Mesenteric fat pad (tissue), 1 donor: ENCODE measurements around the gene YPEL2. TPM values are rescaled to one million over a fixed set of nuclear protein-coding genes. Genes with fewer than 3 reads are reported as not detected.

Experiments used
- DNase-seq: peaks from one replicate; pipeline ENCODE4 v3.0.0-alpha.2; 2020; ENCODE audit warnings: low spot score
- total RNA-seq: library from RNA; stranded (reverse); fragmentation: NEBNext Ultra II Directional; extraction: Animal tissue kit (Norgen Biotek cat#: 25700); gene quantifications from one replicate; pipeline ENCODE4 v1.2.1, GENCODE V29; 2021
- donor health status: DM: yes; HTN: yes; CAD: no.

Gene YPEL2
- total RNA-seq, 1 donor from 2014 or later = 35.5 TPM

DNA sequence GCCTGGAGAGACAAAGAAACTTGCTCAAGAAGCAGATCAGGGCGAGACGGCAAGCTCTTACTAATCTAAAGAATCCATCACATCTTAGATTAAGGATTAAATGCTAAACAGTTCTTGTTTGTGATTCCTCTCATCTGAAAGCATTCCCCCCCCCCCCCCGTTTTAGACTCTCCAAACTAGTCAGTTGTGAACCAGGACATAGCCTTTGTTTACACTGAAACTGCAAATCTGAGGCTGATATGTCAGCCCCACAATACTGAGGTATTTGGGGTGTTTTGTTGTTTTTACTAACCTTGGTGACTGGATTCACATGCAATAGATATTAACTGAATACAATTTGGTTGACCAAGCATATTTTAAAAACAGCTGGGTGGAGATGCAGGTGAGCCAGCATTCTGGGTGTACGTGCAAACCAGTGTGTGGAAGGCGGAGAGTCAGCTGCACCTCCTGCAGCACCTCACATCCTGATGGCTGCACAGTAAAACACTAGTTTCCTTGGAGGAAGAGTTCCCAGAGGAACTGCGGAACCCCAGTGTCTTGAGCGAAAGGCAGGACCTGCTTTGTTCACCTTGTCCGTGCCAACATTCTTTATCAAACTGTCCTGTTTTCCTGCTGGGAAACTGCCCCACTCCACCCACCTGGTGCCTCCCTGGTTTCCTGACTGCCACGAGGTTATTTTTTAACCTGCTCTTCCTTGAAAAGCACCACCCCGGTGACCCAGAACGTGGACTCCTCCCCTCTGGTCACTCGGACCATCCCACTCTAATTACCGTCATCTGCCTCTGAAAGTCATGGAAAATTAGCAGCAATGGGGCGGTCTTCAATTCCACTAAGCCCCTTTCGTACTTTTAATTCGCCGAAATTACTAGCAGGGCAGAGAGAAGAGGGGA lies 1.2 kb upstream of the YPEL2 start:
- no peak for DNase-seq

GRCh38 chr17:59331929-59332748 lies 684 bp downstream of the YPEL2 start:
- DNase-seq = peak; percentile 92

DNA sequence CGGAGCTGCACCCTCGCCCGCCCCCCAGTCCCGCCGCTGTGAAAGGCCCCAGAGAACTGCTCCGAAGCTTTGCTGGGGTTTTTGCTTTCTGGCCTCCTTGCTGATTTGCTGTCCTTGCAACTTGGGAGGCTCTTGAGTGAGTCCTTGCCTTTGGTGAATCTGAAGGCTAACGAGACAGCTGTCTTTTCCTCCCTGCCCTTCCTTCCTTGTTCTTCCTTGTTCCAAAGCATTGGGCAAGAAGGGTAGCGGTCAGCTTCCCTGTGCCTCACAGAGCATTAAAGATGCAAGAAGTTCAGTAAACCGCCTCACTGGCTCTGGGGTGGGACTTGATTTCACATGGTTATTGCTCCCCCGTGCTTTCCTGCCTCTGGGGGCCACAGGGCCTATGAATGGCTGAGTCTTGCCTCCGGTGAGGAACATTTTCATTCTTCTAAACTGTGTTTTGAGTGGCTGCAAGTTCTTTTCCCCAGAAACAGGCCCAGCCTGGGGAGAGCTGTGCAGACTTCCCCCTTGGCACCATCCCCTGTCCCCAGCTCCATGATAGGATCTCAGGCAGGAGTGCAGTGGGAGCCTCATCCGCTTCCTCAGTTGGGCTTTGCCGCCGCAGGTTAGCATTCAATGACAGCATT lies 1.4 kb downstream of the YPEL2 start:
- no peak for DNase-seq

DNA sequence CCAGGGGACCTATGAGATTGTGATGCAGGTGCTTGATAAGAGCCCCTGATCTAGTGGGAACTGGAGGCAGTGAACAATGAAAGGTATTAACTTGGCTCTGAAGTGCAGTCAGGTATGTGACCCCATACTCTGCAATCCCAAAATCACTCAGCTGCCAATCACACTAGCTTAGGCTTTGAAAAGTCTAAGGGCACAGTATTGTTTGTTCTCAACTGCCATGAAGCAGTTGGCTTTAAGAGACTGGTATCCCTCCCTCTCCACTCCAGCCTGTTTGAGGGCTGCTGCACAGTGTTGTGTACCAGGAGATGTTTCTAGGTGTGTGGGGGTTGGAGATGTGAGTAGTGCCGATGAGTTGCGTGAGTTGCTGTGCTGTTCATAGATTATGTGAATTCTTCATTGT lies 2.4 kb downstream of the YPEL2 start:
- DNase-seq = no peak

GRCh38 chr17:59335685-59336084 lies 4.2 kb downstream of the YPEL2 start:
- no peak for DNase-seq

DNA sequence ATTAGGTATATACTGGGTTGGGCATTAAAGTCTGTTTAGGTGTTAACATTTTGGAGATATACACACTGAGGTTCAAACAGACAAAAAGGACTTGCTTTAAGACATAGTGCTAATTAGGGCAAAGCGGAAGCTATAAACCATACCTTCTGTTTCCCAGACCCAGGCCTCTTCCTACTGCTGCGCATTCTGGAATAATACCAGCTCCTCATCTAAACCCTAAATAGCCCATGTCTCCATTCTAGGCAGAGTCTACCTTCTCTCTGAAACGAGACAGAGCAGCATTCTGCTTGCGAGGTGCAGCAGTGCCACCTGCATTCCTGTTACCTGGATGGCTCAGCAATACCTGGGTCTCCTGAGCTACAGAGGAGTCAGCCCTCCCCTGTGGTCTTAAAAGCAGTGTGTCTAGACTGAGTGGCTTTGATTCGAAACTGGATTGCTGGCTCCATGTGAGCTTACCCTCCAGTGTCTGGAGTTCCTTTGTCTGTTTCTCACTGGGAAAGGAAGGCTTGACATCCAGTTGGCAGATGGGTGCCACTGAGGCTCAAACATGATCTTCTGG lies 6.4 kb downstream of the YPEL2 start:
- DNase-seq = no peak

DNA sequence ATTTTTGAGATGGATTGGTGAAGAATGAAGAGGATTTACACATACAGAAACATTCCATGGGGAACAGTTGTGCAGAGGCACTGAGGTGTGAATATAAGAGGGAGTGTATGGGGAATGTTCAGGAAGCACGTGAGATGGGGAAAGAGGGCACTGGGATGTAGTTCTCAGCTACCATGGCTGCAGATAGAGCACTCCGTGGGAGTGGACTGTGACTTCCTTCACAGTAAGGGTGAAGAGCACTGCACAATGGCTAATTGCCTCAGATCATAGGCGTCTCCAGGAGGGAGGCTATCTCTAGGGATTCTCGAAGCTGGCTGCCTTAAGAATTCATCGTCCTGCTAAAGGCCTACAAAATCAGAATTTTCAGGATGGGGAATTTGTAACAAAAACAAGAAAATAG lies 7.0 kb downstream of the YPEL2 start:
- DNase-seq = no peak

GRCh38 chr17:59341922-59342321 lies 10.5 kb downstream of the YPEL2 start:
- DNase-seq = no peak

DNA sequence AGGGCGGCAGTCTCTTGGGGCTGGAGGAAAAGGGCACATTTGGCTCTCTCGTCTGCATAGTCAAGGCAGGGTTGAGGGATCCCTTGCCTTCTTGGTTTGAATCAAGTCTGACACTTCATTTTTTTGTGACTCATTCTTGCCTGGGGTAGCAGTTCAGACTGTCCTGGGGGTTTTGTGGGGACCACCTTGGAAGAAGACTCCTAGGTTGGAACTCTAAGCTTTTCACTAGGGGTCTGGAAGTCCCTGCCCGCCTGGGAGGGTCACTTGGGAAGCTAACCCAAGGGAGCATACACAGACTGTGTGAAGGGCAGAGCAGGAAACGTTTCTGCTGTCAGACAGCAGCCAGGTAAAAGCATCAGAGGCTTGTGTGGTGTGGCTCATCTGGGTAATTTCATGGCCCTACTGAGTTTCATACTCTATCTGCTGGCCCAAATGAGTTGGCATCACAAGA lies 11.3 kb downstream of the YPEL2 start:
- no peak for DNase-seq

GRCh38 chr17:59345476-59345875 lies 14.0 kb downstream of the YPEL2 start:
- DNase-seq = no peak

DNA sequence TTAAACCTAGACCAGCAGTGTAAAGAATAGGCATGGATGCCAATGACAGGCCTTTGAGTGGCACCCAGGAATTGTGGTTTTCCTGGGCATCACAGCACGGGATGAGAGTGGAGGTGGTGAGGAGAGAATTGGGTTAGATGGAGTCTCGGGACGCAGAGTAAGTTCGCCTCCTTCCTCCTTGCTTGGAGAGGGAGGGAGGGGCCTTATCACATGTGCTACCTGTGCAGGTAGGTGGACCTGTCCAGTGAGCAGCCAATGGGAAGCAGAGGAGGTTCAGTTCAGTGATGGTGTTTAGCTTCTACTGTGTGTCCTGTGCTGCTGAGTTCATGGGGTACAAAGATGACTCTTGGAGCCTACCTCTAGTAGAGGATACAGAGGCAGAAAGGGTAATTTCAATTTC lies 14.9 kb downstream of the YPEL2 start:
- DNase-seq = no peak

- DNase-seq = no peak
Measured at GRCh38 chr17:59346876-59347407, 15.5 kb downstream of the YPEL2 start.

DNA sequence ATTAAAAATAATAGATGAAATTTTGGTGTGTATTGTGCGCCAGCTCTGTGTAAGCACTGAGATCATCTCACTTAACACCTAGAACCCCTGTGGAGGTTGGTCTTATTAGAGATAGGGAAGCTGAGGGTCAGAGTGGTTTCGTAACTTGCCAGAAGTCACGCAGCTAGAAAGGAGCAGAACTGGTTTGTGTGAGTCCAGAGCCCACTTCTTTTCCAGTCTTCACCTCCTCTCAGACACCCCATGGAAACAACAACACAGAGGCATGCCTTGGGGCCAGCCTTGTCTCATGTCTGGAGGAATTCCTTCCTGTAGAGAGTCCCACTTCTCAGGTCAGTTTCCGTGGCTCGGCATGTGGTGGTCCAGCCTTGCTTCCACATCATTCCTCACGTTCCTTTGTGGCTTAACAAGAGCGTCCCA lies 16.5 kb downstream of the YPEL2 start:
- no peak for DNase-seq

- no peak for DNase-seq
Measured at GRCh38 chr17:59349178-59349577, 17.7 kb downstream of the YPEL2 start.

- no peak for DNase-seq
Measured at GRCh38 chr17:59353106-59353854, 21.8 kb downstream of the YPEL2 start.

- no peak for DNase-seq
Measured at GRCh38 chr17:59353936-59354755, 22.7 kb downstream of the YPEL2 start.

- no peak for DNase-seq
Measured at GRCh38 chr17:59355030-59355701, 23.7 kb downstream of the YPEL2 start.

DNA sequence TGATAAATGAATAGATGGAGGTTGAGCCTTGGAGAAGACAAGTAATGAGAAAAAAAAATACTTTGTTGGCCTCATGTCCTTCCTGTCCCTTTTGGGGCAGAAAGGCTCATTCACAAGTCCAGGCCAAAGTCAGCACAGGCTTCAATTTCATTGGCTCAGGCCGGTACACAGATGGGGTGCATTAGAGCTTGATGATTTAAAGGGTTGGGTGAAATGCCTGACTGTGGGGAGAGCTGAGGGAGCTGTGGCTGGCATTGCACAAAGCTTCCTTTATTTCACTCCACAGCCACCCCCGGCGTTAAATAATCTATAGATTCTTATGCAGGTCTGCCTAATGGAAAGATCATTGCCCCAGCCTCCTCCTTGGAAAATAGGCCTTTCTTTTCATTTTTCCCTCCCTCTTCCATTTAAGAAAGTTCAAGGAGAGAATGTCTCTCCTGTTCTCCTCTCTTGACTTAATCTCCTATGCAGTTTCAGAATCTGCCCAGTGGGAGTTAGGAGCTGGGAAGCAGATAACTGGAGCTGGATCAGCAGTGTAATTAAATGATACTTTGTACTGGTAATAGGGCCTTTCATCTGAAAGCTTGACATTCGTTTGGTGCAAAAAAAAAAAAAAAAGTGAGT lies 24.4 kb downstream of the YPEL2 start:
- DNase-seq = no peak
